Activated CD8-positive, alpha-beta memory T cell treated with anti-CD3 and anti-CD28 coated beads, Interleukin-2, amount 50 U/mL, for 1 hour (primary cell): Measurements from ENCODE around the gene RARG.

Experiments
- DNase-seq: peaks from one replicate; pipeline ENCODE4 v3.0.0-alpha.2; 2020; ENCODE audit errors: extremely low read depth

The RARG gene

DNA sequence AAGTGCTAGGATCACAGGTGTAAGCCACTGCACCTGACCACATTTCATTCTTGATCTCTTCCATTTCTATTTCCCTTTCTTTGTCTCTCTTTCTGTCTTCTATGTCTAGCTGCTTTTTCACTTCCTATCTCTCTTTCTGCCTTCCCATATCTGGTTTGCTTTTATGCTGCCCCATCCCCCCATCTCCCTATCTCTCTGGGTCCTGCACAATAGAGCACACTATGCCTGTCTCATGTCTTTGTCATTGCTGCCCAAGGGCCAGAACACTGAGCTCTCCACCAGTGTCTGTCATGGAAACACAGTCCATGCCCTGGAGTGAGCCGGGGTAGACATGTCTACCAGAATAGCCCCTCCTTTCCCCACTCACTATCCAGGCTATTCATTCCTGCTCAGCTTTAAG is 12.3 kb upstream of the RARG start:
- DNase-seq, result no peak

DNA sequence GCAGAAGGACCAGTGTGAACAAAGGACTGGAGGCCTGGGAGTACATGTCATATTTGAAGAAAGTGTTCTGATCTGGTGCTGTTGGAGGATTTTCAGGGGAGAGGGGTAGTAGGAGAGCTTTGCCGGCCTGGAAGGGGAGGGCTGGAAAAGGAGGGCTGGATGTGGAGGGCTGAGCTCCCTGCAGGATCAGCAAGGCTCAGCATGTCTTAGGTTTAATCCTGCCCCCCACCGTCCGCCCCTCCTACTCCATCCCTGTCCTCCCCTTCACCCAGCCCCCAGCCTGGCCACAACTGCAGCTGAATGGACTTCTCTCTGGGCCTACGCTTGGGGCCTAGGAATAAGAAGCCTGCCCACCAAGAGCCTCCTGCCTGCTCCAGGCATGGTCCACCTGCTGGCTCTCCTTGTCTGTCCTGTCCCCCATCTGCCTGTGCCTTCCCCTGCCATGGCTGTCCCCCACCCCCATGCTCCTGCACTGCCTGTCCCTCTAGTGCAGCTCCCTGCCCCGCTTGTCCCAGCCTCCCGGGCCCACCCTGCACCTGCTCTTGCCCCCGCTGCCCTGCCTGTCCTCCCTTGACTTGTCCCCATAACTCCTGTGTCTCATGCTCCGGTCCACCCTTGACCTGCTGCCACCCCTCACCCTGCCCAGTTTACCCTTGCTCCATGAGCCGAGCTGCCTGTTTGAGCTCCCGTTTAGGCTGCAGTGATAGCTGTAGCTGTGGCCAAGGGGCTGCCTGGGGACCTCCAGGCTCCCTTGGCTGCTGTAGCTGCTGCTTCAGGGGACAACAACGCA is 9.8 kb upstream of the RARG start:
- DNase-seq, result no peak

DNA sequence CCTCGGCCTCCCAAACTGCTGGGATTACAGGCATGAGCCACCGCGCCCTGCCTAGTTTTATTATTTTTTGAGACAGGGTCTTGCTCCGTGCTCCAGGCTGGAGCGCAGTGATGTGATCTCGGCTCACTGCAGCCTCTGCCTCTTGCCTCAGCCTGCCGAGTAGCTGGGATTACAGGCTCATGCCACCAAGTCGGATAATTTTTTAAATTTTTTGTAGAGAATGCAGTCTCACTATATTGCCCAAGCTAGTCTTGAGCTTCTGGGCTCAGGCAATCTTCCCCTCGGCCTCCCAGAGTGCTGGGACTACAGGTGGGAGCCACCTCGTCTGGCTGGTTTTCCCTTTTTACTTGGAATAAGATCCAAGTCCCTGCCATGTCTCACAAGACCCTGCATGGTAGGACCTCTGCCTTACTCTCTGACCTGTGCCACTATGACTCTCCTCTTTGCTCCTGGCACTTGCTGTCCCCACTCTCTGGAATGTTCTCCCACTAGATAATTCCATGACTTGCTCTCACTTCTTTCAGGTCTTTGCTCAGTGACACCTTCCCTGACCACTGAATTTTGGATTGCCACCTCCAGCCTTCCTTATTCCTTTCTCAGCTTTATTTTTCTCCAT is 7.7 kb upstream of the RARG start:
- DNase-seq, result no peak

DNA sequence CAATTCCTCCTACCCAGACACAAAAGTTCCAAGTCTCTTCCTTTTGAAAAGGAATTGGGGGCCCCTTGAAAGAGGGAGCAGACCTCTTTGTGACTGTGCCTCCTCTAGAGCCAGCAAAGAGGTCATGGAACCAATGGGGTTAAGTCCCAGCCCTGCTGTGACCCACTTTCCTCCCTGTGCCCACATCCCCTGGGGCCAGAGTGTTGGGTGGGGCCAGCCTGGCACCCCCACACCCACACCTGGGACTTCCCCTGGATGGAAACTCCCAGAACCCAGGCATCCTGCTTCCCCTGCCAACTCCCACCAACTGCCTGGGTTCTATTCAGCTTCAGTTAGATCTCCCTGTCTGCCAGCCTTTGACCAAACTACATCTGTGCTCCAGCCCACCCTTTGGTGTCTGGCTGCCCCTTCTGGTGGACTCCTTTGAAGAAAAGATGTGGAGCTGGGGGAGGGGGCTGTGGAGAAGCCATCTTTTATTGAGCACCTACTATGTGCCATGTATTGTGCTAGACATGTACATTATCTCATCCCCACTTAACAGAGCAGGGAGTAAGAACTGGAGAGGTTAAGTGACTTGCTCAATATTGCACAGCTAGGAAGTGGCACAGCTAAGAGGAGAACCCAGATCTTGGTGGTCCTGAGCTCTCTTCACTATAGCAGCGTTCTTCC is 4.6 kb upstream of the RARG start:
- no peak for DNase-seq

DNA sequence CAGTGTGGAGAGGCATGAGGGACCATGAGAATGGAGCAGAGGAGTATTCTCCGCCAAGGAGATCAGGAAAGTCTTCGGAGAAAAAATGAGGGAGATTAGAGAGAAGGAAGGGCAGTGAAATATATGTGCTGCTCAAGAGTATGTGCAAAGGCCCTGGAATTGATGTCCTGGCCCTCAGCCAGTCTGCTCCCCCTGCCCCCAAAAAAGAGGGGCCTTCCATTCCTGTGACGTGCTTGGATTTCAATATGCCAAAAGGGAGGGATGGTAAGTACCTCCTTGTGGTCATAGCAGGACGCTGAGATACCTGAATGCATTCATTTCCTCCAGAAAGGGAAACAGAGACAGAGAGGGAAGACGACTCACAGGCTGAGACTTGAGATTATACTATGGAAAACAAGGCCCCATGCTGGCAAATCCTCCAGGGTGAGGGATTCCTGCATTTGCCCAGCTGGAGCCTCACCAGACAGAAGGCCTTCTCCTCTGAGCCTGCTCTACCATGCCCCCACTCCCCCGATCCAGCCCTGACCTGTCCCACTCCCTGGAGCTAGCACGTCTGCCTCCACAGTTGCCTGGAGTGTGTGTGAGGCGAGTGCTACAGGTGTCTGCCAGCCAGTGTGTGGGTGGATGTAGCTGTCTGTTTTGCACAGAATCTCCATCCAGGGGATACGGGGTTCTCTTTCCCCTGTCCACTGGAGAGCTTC is 3.9 kb upstream of the RARG start:
- no peak for DNase-seq

DNA sequence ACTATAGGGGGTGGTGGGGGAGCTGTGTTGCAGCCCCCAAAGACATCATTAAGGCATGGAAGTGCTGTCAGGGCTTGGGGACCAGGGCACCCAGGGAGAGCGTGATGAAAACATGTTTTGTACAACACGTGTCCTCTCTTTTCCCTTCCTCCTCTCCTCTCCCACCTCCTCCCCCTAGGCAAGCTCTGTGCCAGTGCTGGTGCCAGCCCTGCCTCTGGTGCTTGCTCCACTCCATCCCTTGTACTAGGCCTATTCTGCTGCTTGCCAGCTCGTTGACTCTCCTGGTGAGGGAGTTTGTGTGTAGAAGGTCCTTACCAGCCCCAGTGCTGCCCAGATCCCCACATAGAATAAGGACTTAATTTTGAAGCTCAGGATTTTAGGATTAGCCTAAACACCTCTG is 3.2 kb upstream of the RARG start:
- DNase-seq, result no peak

DNA sequence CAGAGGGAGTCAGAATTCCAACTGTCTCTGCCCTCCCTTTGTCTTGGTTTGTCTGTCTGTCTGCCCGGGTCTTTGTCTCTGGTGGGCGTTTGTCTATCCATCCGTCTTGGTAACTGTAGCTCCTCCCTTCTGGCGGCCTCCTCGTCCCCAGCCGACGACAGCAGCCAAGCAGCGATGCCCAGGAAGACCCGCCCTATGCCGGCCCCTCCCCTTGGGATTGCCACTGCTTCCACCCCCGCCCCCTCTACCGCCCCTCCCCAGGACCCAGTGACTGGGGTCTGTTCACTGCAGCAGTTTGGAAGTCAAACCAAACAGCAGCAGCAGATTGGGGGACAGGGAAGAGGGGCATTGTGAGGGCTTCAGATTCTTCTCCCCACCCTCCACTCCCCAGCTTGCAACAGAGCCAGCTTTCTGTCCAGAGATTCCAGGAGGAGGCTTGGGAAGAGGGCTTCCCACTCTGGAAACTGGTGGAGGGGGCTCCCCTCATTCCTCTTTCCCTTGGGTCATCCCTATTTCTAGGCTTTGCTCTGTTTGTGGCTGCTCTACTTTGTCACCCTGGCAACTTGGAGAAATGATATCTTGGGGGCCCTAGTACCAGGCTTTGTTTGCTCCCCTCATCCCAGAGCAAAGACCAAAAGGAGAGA is 2.4 kb upstream of the RARG start:
- no peak for DNase-seq

DNA sequence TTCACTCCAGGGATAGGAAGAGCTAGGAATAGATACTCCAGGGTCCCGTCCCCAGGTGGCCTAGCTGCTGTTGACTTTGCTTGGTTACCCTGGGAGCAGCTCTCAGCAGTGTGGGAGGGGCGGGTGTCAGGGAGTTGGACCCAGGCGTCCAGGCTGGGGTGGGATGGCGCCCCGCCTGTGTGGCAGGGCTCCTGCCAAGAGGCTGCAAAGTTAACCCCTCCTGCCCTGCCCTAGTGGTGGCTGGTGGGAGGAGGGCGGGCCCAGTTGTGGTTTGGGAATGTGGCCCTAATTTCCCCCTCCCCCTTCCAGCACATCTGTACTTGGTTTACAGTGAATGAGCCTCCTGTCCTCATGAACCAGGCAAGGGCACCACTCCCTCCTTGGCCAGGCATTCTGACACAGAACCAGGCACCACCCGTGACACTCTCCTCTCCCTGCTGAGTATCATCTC is 1.7 kb upstream of the RARG start:
- no peak for DNase-seq

DNA sequence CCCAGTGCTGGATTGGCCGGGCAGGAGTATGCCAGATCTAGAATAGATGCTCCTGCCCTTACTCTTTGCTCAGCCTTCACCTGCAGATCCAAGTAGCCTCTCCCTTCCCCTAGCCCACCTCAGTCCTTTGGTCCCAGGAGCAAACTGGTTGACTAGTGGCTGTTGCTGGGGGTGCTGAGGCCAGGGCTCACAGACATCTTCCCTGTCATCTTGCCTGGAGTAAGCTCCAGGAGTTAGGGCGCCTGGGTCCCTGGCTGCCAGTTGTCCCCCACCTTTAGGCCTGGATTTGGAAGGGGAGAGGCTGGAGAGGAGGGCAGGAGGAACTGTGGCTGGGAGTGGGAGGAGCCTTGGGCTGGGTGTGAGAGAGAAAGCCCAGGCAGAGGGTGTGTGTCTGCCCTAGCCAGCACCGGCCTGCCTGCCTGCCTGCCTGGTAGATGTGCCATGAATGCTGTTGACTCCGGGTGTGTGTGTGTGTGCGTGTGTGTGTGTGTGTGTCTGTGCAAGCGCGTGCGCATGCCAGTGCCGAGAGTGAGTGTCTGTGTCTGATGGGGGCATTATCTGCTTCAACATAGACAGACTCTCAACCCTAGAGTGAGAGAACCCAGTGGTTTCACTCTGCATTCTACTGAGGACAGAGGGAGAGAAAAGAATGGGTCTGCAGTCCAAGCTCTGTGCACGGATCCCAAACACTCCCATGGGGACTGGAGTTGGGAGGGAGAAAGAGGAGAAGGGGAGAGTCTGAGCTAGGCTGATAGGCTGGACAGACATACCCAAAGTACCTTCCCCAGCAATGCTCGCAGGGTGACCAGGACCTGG is 845 bp upstream of the RARG start:
- no peak for DNase-seq

DNA sequence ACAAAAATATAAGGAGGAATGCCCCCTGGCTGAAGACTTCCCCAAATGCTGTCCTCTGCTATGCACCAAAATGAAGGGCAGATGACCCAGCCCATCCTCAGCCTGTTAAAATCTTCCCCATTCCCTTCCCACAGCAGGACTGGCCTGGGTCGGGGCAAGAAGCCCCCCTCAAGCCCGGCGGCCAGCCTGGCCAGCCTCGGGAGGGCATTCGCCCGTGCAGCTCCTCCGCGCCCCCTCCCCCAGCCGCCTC is 413 bp downstream of the RARG start:
- DNase-seq, result no peak

DNA sequence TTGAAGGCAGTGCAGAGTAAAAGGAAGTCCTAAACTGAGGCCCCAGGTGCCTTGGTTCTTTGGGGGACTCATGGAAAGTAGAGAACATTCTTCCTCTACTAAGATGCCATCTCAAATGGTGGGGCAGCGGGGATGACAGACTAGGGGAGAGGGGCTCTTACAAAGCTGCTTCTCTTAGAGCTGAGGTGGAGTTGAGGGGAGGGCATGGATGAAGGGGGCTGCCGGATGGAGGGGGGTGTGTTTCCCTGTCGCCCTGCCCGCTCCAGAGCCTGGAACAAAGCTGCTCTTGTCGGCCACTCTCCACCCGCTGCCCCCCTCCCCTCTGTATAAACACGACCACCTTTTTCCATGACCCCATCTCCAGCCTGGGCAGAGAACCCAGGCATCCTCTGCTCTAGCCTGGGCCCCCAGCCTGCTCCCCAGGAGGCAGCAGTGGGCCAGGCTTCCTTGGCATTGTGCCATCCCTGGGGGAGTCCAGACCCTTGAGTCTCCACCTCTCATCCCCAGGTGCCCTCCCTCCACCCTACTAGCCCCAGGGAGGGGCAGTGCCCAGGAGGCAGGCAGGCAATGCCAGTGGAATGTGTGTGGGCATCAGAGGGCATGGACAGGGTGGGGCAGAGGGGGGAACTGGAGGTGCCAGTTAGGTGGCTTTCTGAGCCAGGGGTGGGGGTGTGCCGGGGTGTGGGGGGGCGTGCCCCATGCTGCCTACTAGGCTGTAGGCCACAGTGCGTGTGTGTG is 1.7 kb downstream of the RARG start:
- no peak for DNase-seq

DNA sequence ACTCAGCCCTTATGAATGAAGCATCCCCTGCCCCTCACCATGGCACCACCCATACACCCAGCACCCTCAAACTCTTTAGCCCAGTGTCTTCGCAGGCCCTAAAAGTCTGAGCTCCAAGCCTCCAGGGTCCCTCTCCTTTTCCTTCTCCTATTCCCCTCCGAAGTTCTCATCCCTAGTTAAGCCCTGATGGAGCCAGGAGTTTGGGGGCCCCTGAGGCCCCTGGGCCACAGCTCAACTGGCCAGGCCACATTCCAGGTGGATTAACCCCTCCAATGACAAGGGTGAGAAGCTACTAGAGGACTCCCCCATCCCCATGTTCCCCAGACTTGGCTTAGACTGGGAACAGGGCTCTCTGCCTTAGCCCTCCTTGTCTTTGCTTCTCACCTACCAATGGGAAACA is 2.6 kb downstream of the RARG start:
- no peak for DNase-seq

DNA sequence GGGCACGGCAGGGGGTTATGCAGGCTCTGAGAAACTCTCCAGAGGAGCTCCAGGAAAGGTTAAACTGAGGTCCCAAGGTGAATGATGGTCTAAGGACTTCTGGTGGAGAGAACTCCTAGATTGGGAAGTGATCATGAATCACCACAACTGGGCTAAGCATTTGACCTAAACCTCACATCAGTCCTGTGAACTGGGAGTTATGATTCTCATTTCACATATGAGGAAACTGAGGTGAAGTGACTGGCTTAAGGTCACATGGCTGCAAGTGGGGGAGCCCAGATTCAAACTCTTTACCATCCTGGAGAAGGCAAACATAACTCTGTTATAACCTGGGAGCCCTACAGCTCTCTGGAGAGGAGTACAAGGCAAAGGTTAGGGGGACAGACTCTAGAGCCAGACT is 4.2 kb downstream of the RARG start:
- DNase-seq, result no peak

DNA sequence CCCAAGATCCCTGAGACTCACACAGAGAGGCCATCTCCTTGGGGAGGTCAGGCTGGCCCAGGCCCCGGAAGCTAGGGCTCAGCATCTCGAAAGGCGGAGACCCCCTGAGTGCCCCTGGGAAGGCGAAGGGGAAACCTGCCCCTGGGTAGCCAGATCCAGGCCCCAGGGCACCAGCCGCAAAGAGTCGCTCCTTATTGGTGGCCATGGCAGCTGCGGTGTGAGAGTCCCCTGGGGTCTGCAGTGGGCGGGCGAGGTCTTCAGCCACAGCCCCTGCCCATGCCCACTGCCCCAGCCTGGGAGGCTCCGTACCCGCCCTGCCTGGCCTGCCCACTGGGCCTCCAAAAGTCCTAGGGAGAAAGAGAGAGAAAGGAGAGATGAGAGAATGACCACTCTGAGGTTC is 4.7 kb downstream of the RARG start:
- no peak for DNase-seq

DNA sequence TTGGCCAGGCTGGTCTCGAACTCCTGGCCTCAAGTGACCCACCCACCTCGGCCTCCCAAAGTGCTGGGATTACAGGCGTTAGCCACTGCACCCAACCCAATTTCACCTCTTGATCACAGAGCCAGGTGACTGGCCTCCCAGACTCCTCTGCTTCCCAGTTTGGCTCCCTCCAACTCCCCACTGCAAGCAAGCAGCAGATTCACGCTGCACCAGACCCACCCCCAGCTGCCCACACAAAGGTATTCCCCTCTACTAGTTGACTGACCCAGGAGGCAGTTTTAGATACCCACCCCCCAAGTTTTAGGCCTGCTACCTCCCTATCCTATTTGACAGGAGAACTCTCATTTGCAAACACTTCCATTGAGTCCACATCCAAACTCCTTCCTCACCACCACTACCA is 5.2 kb downstream of the RARG start:
- no peak for DNase-seq

DNA sequence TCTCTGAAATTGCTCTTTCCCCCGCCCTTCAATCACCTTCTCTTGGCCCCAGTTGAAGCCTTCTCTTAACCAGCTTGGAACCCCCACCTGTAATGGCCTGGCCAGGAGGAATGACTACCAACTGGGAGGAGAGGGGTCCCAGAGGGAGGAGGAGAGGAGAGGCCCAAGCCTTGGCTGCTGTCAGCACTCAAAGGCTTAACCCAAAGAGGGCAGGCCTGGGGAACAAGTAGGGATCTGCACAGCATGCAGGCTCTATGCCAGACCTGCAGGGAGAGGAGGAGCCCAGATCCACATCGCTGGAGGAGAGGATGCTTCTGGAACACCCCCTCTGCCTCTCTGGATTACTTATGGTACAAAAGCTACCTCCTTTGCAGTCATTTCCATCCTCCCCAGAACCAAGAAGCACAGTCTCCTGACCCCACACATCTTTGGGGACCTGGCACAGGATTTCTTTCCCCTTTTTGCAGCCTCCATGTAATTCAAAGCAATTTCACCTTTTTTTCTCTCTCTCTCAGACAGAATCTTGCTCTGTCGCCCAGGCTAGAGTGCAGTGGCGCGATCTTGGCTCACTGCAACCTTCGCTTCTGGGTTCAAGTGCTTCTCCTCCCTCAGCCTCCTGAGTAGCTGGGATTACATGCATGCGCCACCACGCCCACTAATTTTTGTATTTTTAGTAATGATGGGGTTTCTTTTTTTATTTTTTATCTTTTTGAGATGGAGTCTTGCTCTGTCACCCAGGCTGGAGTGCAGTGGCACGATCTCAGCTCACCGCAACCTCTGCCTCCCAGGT is 6.2 kb downstream of the RARG start:
- no peak for DNase-seq

DNA sequence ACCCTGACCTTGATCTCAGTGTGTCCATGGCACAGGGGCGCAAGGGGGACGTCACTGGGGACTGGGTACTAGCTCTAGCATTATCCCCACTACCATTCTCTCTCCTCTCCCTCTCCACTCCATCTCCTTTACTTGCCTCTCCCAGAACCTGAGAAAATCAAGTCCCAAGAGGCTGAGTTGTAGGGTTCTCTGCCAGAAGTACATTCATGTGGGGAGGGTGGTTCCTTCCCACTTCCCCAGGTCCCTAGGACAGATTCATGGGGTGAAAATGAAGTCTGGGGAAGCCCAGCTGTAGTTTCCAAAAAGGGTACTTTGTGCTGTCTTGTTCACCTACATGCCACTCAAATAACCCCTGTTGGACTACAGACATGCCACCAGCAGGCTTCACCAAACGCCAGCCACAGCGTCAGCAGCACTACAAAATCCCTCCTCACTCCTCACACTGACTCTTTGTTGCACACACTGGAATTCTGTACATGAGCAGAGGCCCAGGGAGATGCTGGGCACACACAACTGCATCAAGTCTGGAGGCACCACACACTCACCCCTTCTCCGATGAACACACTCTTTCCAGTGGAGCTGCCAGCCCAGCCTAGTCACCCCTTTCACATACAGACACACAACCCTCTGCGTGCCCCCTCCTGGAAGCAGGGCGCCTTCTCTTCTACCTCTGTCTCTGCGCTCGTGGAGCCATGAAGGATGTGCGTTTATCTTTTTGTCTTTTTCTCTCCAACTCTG is 6.9 kb downstream of the RARG start:
- DNase-seq, result no peak

DNA sequence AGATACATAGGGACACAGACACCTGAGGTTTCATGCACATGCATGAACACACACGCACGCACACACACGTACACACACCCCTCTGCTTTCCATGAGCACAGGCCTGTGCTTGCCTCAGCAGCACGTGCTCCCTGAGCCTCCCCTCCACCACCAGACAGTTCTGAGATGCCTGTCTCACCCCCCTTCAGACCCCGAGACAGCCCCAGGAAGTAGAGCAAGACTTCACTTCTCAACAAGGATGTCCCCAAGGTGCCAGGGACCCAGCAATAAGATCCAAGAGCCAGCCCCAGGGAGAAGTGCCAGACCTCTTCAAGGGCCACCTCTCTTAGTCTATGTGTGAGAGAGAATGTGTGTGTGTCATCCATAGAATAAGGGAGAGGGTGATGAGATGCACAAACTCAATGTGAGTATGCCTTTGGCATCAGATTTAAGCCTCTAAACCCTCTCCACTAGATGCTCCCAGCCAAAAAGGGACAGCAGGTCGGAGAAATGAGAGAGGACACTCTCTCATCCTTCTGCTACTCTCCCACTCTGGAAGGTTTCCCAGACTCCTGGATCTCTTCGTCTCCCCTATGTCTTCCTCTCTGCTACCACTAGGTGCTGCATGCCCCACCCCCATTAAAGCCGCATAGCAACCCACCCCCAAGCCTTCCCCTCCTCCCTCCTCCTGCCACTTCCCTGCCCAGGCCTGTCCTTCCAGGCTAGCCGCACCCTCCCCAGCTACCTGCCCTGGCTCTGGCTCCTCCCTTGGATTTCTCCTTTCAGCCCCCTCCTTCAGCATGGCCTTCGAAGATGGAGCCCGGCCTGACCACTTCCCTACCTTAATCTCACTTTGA is 7.7 kb downstream of the RARG start:
- no peak for DNase-seq
